Activated T-helper 2 cell treated with anti-CD3 and anti-CD28 coated beads, Interferon-gamma antibody, Interleukin-2, Interleukin-4, amounts not matched to agents 10 μg/mL and 5 μg/mL and 100 μg/mL, durations not matched to agents 14 hours and 24 hours and 36 hours (primary cell): ENCODE results near the gene MTHFSD. TPM values are rescaled to one million over a fixed set of nuclear protein-coding genes. Genes with fewer than 3 reads are reported as not detected.

Experiments
- DNase-seq: peaks from one replicate; pipeline ENCODE4 v3.0.0; 2021; ENCODE audit warnings: low spot score
- H3K27ac Mint-ChIP-seq: one replicate; pipeline ENCODE4 v1.8.0; 2021; ENCODE audit warnings: mixed read lengths
- H3K27me3 Mint-ChIP-seq: one replicate; pipeline ENCODE4 v1.8.0; 2021; ENCODE audit warnings: low read depth, mixed read lengths
- H3K36me3 Mint-ChIP-seq: one replicate; pipeline ENCODE4 v1.8.0; 2021; ENCODE audit warnings: low read depth, mixed read lengths
- H3K4me1 Mint-ChIP-seq: one replicate; pipeline ENCODE4 v1.8.0; 2021; ENCODE audit warnings: low read depth, mixed read lengths
- H3K4me3 Mint-ChIP-seq: one replicate; pipeline ENCODE4 v1.8.0; 2021; ENCODE audit warnings: low read depth, mild to moderate bottlenecking, moderate library complexity, mixed read lengths
- H3K9me3 Mint-ChIP-seq: one replicate; pipeline ENCODE4 v1.8.0; 2021; ENCODE audit warnings: mixed read lengths
- intact Hi-C: fragments of 100-400 bp; cut with micrococcal nuclease; formaldehyde crosslinking; loops from one replicate; pipeline ENCODE4 v1.15.1; 2023
- total RNA-seq: library from RNA; stranded (reverse); gene quantifications from 2 replicates; pipeline ENCODE4 v1.2.3, GENCODE V29; 2022

Gene MTHFSD
- total RNA-seq, 1 donor from 2014 or later = 21.9 TPM

DNA sequence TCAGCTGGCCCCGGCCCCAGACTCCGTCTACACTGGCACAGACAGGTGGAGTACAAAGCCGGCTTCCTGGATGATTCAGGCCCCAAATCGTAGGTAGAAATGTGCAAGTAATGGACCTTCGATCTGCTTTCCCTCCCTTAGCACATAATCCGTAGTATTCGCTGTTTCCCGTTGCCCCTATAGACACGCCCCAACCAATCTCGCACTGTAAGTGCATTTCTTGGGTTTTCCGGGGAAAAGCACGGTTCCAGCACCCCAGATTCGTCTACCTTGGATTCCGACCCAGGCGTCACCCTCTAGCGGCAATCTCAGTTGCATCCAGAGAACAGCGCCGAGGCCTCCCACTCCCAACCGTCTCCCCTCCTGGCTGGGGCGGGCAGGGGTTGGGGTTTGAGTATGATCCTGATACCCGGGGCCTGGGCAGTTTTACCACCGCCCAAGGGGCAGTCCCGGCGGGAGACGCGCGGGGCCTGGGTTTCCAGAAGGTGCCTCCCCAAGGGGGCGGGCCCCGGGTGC is 56.8 kb downstream of the MTHFSD start:
- no peak for DNase-seq
- intact Hi-C loops = no loop called here
- H3K4me3 Mint-ChIP-seq = no peak overlapping the region

DNA sequence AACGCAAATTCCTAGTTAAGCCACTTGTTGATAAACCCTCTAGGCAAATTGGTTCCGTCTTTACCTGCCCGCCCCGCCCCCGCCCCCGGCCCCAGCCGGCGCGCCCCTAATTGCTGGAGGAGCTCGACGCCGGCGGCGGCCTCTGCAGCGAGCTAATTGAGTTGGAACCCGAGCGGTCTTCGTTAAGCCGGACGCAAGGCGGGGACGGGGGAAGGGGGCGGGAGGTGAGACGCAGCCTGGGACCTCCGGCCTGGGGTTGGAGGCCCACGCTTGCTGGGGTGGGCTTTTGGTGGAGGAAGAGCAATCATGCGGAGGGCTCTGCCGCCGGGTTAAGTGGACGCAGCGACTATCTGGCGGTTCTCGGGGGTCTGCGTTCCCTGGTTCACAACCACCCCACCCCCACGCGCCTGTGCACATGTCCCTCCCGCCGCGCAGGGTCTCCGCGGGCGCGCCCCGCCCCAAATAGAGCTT is 57.4 kb downstream of the MTHFSD start:
- H3K27me3 Mint-ChIP-seq = peaks cover 76% of the 10 kb centered on the region
- no peaks in the 10 kb centered on the region for H3K36me3 Mint-ChIP-seq
- intact Hi-C loops = loop anchor here (2.0 kb wide), 2 partner anchors 13 to 69 kb away; partner anchors contain the start of genes FOXC2 and FOXF1
- H3K27ac Mint-ChIP-seq = no peak overlapping the region
- DNase-seq = no peak
- no peak overlapping the region for H3K4me3 Mint-ChIP-seq
- no peaks in the 10 kb centered on the region for H3K9me3 Mint-ChIP-seq
- no peaks in the 10 kb centered on the region for H3K4me1 Mint-ChIP-seq

More for the DNA sequence above, 56.8 kb downstream of the MTHFSD start:
- Mint-ChIP-seq H3K27me3 (peaks cover 78% of the 10 kb centered on the region), H3K27ac (no peak overlapping the region), H3K9me3 (no peaks in the 10 kb centered on the region), H3K4me1 (no peaks in the 10 kb centered on the region), H3K36me3 (no peaks in the 10 kb centered on the region)

DNA sequence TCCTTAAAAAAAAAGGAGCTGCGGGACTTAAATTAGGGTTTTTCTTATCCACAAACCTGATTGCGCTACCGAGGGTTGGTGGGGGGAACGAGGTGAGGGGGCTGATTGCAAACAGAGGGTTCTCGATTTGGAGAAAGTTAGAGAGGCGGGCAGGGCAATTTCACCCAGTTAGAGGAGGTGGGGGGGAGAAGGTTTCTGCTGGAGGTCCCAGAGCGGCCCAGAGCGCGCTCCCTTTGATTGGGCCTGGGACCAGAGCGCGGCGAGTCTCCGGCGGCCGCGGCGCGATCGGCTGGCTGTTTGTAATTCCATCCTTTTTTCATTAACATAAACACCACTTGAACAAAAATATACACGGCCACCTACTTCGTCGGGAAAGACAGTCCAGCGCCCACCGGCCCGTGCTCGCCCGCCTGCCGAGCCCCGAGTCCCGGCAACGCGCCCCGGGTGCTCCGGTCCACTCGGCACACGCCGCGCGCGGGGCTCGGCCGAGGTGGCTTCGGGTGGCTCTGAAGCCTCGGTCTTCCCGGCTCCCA is 58.0 kb downstream of the MTHFSD start:
- no peak overlapping the region for H3K4me3 Mint-ChIP-seq
- intact Hi-C loops = loop anchor here (1.0 to 2.0 kb wide), 3 partner anchors 14 to 208 kb away; partner anchors contain the start of genes FOXC2 and FOXF1
- H3K27ac Mint-ChIP-seq = no peak overlapping the region
- H3K27me3 Mint-ChIP-seq = peaks cover 75% of the 10 kb centered on the region
- no peaks in the 10 kb centered on the region for H3K9me3 Mint-ChIP-seq
- no peaks in the 10 kb centered on the region for H3K36me3 Mint-ChIP-seq
- DNase-seq = no peak
- no peaks in the 10 kb centered on the region for H3K4me1 Mint-ChIP-seq

DNA sequence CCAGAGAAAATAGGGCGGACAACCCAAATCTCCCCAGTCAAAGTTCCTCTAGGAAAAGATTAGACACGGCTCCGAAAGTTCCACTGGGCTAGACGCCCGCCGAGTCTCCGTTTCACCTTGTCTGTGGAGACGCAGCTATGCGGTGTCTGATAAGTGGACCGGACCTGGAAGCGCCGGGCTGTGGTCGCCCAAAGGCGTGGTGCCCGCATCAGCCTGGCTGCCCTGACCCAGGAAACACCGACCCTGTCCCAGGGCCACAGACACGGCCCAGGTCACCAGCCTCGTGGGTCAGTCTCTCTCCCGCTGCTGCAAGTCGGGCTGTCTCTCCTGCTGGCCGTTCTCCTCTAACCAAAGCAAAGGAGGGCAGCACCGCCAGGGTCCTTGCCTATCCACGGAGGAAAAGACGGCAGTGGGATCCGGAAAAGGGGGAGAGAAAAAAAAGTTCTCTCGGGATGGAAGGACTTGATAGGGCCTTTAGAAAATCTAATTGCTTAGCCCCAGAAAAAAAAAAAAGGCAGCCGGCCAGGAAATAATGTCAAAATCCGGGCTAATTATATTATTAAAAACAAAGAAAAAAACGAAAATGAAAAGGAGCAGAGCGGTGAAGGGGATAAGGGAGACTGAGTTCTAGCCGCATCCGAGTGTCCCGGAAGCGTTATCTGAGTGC is 58.6 kb downstream of the MTHFSD start:
- H3K4me3 Mint-ChIP-seq = no peak overlapping the region
- intact Hi-C loops = loop anchor here (1.0 to 2.0 kb wide), 3 partner anchors 14 to 207 kb away; partner anchors contain the start of genes FOXC2 and FOXF1
- H3K9me3 Mint-ChIP-seq = no peaks in the 10 kb centered on the region
- H3K4me1 Mint-ChIP-seq = no peaks in the 10 kb centered on the region
- H3K36me3 Mint-ChIP-seq = no peaks in the 10 kb centered on the region
- no peak for DNase-seq
- peak overlapping the region; percentile 28 for H3K27ac Mint-ChIP-seq
- peaks cover 72% of the 10 kb centered on the region for H3K27me3 Mint-ChIP-seq

DNA sequence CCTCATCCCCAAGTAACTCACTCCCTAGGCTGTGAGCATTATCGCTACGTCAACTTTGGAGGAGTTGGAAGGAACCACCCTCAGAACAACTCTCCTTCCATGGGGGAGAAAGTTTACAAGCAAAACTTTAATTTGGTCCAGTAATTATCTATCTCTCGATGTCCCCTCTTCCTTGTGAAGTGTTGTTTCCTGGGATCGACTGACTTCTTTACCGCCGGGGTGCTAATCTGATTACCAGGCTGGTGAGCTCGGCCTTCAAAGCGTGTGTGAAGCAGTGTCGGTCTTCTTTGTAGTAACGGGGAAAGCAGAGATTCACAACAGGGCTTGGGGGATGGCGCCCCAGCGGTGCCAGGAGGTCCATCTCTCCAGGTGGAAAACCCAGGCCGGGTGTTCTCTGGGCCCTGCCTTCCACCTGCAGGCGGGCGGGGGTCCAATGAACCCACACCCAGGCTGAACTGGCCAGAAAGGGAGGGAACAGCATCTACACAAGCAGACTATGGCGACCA is 59.2 kb downstream of the MTHFSD start:
- intact Hi-C loops = loop anchor here (1.0 to 2.0 kb wide), 3 partner anchors 15 to 207 kb away; partner anchors contain the start of genes FOXC2 and FOXF1
- no peak for DNase-seq
- Mint-ChIP-seq H3K4me1 (no peaks in the 10 kb centered on the region), H3K4me3 (no peak overlapping the region), H3K27ac (no peak overlapping the region), H3K36me3 (no peaks in the 10 kb centered on the region), H3K27me3 (peaks cover 72% of the 10 kb centered on the region), H3K9me3 (no peaks in the 10 kb centered on the region)

DNA sequence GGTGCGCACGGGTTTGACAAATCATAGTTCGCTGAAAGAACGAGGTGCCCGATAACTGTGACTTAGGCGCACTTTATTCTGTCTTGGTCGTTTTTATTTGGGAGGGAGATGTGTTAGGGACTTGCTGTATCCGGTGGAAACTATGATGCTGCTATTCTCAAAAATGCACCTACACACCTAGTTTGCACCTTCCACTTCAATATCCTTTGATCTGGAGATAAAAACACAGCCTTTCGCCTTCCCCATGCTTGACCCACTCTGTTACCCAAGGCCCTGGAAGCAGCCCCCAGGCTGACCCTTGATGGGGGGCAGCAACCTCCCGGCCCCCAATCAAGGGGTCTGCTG is 59.7 kb downstream of the MTHFSD start:
- Mint-ChIP-seq H3K9me3 (no peaks in the 10 kb centered on the region), H3K36me3 (no peaks in the 10 kb centered on the region), H3K27me3 (peaks cover 70% of the 10 kb centered on the region), H3K27ac (no peak overlapping the region), H3K4me1 (no peaks in the 10 kb centered on the region), H3K4me3 (no peak overlapping the region)
- intact Hi-C loops = no loop called here
- DNase-seq = no peak

DNA sequence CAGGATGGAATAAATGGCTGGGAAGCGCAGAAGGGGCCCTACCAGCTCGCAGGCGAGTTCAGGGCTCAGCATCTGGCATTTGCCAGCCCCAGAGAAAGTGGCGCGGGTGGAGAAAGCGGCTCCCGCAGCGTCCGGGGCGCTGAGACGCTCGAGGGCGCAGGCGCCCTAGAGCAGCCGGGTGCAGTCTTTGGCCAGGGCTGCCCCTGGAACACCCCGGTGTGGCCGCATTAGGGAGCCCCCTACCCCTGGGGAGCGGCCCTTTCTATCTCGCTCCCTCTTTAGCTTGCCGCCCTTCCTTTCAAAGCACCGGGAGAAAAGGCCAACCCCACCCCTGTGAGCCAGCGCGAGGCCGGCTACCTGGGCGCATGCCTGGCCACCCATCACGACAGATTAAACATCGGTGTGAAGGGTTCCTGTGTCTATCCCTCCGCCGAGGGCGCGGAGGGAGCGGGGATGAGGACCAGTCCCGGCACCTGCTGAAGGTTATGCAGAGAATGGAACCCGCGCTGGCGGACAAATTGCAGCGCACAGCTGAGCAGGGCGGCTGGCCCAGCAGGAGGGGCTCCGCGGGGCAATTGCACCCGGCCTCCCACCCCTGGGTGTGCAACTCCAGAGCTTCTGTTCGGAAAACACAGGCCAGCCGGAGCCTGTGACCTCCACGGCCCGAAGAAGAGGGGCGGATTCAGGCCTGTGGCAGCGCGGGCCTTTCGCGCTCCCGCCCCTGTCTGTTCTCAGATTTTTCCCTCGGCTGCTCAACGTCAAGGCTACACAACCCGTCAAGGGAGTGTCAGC is 60.3 kb downstream of the MTHFSD start:
- intact Hi-C loops = no loop called here
- no peak overlapping the region for H3K27ac Mint-ChIP-seq
- H3K9me3 Mint-ChIP-seq = no peaks in the 10 kb centered on the region
- no peaks in the 10 kb centered on the region for H3K36me3 Mint-ChIP-seq
- no peak for DNase-seq
- peaks cover 66% of the 10 kb centered on the region for H3K27me3 Mint-ChIP-seq
- no peak overlapping the region for H3K4me3 Mint-ChIP-seq
- H3K4me1 Mint-ChIP-seq = no peaks in the 10 kb centered on the region

DNA sequence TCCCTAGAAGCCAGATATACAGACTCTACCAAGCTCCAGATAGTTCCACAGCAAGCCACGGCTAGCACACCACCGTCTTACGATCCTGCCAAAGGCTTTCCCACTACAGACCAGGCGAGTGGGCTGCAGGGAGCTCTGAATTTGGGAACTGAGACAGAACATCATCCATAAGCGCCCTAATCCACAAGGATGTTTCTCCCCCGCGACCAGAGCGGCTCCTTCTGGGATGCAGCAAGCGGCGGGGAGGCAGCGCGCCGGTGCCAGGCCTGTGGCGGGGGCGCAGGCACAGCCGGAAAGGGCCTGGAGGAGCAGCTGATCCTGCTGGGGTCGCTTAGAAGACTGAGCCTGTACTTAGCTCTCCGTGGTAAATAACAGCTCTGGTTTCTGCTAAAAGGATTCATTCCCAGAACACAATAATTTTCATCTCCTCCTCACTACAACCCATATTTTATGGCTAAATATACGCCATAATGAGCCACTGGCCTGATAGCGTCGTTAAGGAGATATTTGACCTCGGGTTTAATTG is 60.9 kb downstream of the MTHFSD start:
- intact Hi-C loops = no loop called here
- Mint-ChIP-seq H3K4me1 (no peaks in the 10 kb centered on the region), H3K36me3 (no peaks in the 10 kb centered on the region), H3K4me3 (no peak overlapping the region), H3K9me3 (no peaks in the 10 kb centered on the region), H3K27me3 (peaks cover 65% of the 10 kb centered on the region), H3K27ac (no peak overlapping the region)
- DNase-seq = no peak

DNA sequence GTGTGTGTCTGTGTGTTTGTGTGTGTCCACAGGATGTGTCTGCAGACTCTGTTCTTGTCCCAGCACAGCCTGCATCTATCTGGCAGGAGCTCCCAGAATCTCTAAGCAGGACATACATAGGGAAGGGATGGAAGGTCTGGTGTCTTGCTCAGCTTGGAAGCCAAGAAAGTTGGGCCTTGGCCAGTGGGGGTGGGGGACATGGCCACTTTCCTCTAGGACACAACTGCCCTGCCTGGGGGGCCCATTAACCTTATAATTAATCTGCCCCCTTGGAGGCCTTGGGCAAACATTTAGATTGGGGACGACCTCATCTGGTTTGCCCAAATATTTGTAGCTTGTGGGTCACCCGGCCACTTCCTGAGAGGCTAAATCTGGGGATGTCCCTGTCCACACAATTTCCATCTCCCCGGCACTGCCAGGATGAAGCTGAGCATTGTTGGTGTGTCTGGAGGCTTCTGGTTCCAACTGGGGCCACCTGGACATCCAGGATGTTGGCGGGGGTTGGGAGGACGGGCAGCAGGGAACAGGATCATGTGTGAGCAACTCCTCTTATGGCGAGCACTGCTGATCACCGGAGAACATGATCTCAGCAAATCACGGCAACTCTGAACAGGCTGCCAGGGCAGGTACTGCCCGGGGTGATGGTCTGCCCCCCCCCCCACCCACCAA is 61.9 kb downstream of the MTHFSD start:
- Mint-ChIP-seq H3K36me3 (no peaks in the 10 kb centered on the region), H3K27ac (no peak overlapping the region), H3K4me1 (no peaks in the 10 kb centered on the region), H3K4me3 (no peak overlapping the region), H3K9me3 (no peaks in the 10 kb centered on the region), H3K27me3 (peaks cover 63% of the 10 kb centered on the region)
- intact Hi-C loops = no loop called here
- DNase-seq = no peak

DNA sequence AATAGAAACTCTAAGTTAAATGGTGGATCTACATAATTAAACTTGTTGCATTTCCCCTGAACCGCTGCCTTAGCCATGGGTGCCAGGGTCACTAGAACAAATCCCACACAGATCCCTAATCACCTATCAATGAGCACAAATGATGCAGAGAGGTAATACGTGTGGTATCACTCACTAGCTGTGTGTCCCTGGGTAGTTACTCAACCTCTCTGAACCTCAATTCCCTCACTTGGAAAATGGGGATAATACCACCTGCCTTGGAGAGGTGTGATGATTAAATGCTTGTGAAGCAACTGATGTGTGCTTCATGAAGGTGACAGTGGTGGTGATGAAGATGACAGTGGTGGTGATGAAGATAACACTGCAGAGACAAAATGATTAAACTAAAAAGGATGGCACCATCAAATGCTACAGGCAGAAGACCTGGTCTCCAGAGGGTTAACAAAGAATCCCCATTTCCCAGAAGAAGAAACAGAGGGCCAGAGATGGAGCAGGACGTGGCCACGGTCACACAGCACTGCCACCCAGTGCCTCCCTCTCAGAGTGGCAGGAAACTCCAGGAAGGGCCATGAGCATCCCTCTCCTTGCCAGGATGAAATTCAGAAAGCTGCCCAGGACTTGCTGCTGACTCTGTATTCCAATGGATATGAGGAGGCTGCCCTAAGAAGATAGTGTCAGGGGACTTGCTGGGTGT is 62.6 kb downstream of the MTHFSD start:
- DNase-seq = no peak
- Mint-ChIP-seq H3K36me3 (no peaks in the 10 kb centered on the region), H3K27me3 (peaks cover 58% of the 10 kb centered on the region), H3K4me3 (no peak overlapping the region), H3K9me3 (no peaks in the 10 kb centered on the region), H3K4me1 (no peaks in the 10 kb centered on the region), H3K27ac (no peak overlapping the region)
- intact Hi-C loops = no loop called here

DNA sequence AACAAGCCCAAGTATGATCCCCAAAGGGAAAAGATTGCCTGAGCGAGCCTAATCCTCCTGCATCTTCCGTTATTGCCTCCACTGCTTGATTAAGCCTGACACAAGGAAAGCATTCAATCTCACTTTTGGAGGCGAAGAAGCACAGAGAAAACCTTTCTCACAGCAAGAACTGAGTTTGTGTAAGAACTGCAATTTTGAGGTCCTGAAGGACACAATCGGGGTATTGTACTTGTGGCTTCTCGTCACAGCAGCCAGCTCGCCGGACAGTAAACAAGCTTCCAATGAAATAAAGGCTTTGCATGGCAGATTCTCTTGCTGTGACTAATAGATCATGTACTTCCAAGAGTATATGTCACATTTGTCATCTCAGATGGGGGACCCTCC is 63.4 kb downstream of the MTHFSD start:
- Mint-ChIP-seq H3K36me3 (no peaks in the 10 kb centered on the region), H3K27ac (no peak overlapping the region), H3K9me3 (no peaks in the 10 kb centered on the region), H3K27me3 (peaks cover 54% of the 10 kb centered on the region), H3K4me1 (no peaks in the 10 kb centered on the region), H3K4me3 (no peak overlapping the region)
- DNase-seq = no peak
- intact Hi-C loops = no loop called here
